Adipocyte (in vitro differentiated cells): ENCODE measurements around the gene ARHGDIB.
A peak's percentile ranks its signal among the peaks of the same experiment; 100 is the strongest.

Experiments used
- DNase-seq: peaks from one replicate; pipeline ENCODE4 v3.0.0-alpha.2; 2015; ENCODE audit warnings: low read depth
- H3K27me3 ChIP-seq: replicated peaks from 2 replicates; pipeline ENCODE4 v1.7.0; 2013; ENCODE audit warnings: mild to moderate bottlenecking, low read length, moderate library complexity; ENCODE audit not compliant: control insufficient read depth, insufficient read depth
- H3K36me3 ChIP-seq: 2 replicates; pipeline ENCODE4 v1.7.0; 2013; ENCODE audit warnings: low read length, mild to moderate bottlenecking, moderate library complexity; ENCODE audit not compliant: control insufficient read depth, insufficient read depth, severe bottlenecking
- H3K4me1 ChIP-seq: 2 replicates; pipeline ENCODE4 v1.7.0; 2013; ENCODE audit warnings: mild to moderate bottlenecking, low read length, moderate library complexity; ENCODE audit not compliant: control insufficient read depth, insufficient read depth
- H3K4me3 ChIP-seq: 2 replicates; pipeline ENCODE4 v1.7.0; 2013; ENCODE audit warnings: mild to moderate bottlenecking, low read length, moderate library complexity
- H3K9ac ChIP-seq: 2 replicates; pipeline ENCODE4 v1.7.0; 2013; ENCODE audit warnings: mild to moderate bottlenecking, low read length, moderate library complexity
- H3K9me3 ChIP-seq: 2 replicates; pipeline ENCODE4 v1.7.0; 2013; ENCODE audit warnings: mild to moderate bottlenecking, low read length, moderate library complexity; ENCODE audit not compliant: control insufficient read depth

ARHGDIB gene

GRCh38 chr12:14961466-14962152 is at the start of gene ARHGDIB:
TSS of gene ARHGDIB (minus strand) at chr12:14961601. CDS start at chr12:14950712, 10,889 bp downstream.
- Histone ChIP-seq H3K4me3 (peak within 1 kb of the TSS; percentile 66), H3K36me3 (no peaks in the 10 kb centered on the region), H3K9ac (peak within 1 kb of the TSS; percentile 28), H3K4me1 (peaks cover 10% of the 10 kb centered on the region), H3K9me3 (no peaks in the 10 kb centered on the region), H3K27me3 (no peaks in the 10 kb centered on the region)
- no peak for DNase-seq

- Histone ChIP-seq H3K36me3 (no peaks in the 10 kb centered on the region), H3K4me1 (no peaks in the 10 kb centered on the region), H3K4me3 (no peak overlapping the region), H3K27me3 (no peaks in the 10 kb centered on the region), H3K9ac (no peak overlapping the region), H3K9me3 (no peaks in the 10 kb centered on the region)
- DNase-seq, result no peak
Observed at GRCh38 chr12:15011162-15011561, 49.8 kb upstream of the ARHGDIB start.

- no peak for DNase-seq
- H3K4me1 ChIP-seq, result peaks cover 5% of the 10 kb centered on the region
- no peaks in the 10 kb centered on the region for H3K36me3 ChIP-seq
- no peaks in the 10 kb centered on the region for H3K9me3 ChIP-seq
- no peaks in the 10 kb centered on the region for H3K27me3 ChIP-seq
- no peak overlapping the region for H3K4me3 ChIP-seq
- H3K9ac ChIP-seq, result no peak overlapping the region
Observed at GRCh38 chr12:15007551-15007950, 46.1 kb upstream of the ARHGDIB start.

DNA sequence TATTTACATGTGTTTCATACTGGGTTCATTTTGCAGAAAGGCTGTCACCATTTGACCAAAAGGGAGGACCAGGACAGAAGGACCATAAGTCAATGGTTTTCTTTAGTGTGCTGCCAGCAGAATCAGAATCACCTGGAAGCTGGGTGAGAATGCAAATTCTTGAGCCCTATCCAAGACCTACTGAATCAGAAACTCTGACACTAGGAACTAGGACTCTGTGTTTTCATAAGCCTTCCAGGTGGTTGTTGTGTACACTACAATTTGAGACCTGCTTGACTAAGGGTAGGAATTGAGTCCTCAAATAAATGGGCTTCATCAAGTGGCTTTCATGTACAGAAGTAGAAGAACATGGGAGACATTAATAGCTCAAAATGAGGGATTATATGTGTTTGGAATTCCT is 43.7 kb upstream of the ARHGDIB start:
- Histone ChIP-seq H3K4me3 (no peak overlapping the region), H3K4me1 (peaks cover 24% of the 10 kb centered on the region), H3K36me3 (no peaks in the 10 kb centered on the region), H3K9me3 (no peaks in the 10 kb centered on the region), H3K27me3 (no peaks in the 10 kb centered on the region), H3K9ac (no peak overlapping the region)
- no peak for DNase-seq

DNA sequence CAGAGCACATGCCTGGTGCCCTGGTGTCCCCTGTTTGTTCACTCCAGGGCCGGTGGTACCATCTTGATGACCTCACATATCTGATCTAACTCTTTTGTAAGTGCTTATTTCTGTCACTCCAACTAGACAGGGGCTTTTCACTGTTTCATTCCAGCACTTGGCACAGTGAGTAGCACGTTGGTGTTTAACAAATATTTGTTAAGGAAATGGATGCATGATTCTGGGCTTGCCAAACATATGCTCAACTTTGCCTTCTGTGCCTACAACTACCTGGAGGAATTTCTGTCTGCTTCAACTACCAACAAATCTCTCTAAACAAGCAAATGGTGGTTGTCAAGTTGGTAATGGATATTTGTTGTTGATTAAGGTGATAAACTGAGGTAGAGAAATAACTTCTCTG is 43.0 kb upstream of the ARHGDIB start:
- no peaks in the 10 kb centered on the region for H3K27me3 ChIP-seq
- no peak overlapping the region for H3K9ac ChIP-seq
- no peak overlapping the region for H3K4me3 ChIP-seq
- peaks cover 26% of the 10 kb centered on the region for H3K4me1 ChIP-seq
- no peaks in the 10 kb centered on the region for H3K36me3 ChIP-seq
- no peaks in the 10 kb centered on the region for H3K9me3 ChIP-seq
- DNase-seq, result no peak

DNA sequence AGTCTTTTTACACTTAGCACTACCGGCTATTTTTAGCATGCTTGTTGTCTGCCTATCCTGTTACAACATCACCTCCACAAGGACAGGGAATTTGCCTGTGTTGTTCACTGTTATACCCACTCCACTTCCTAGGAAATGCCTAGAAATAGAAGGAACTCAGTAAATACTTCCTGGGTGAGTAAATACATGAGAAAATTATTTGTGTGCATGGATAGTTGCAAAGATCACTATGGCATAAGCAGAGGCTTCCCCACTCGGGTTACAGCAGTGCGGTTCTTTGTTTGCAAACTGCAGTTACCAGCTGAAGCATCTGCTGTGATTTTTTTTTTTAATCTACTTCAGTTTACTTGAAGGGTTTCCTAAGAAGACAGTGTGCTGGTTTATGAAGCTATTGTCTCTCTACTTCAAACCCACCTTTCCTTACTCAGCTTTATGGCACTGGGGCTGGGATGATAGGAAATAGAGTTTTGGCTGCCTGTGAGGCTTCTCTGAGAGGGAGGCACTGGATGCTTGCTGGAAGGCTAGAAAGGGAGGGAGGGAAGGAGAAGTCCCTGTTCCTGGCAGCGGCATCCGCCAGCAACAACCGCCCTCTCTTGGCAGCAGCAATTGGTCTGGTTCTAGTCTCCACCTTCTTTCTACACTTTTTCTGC is 40.5 kb upstream of the ARHGDIB start:
- H3K27me3 ChIP-seq, result no peaks in the 10 kb centered on the region
- H3K4me3 ChIP-seq, result peak overlapping the region; percentile 57
- peak overlapping the region; percentile 22 for H3K9ac ChIP-seq
- peaks cover 28% of the 10 kb centered on the region for H3K4me1 ChIP-seq
- H3K36me3 ChIP-seq, result no peaks in the 10 kb centered on the region
- H3K9me3 ChIP-seq, result no peaks in the 10 kb centered on the region
- DNase-seq, result peak; percentile 9

GRCh38 chr12:15000575-15000974 is 39.2 kb upstream of the ARHGDIB start:
- Histone ChIP-seq H3K36me3 (no peaks in the 10 kb centered on the region), H3K4me1 (peaks cover 29% of the 10 kb centered on the region), H3K9ac (no peak overlapping the region), H3K9me3 (no peaks in the 10 kb centered on the region), H3K4me3 (no peak overlapping the region), H3K27me3 (no peaks in the 10 kb centered on the region)
- no peak for DNase-seq

GRCh38 chr12:14999695-15000365 is 38.4 kb upstream of the ARHGDIB start:
- H3K36me3 ChIP-seq, result no peaks in the 10 kb centered on the region
- no peaks in the 10 kb centered on the region for H3K9me3 ChIP-seq
- H3K9ac ChIP-seq, result no peak overlapping the region
- no peaks in the 10 kb centered on the region for H3K27me3 ChIP-seq
- peaks cover 30% of the 10 kb centered on the region for H3K4me1 ChIP-seq
- no peak for DNase-seq
- H3K4me3 ChIP-seq, result no peak overlapping the region

- no peak for DNase-seq
- Histone ChIP-seq H3K9me3 (no peaks in the 10 kb centered on the region), H3K9ac (no peak overlapping the region), H3K27me3 (no peaks in the 10 kb centered on the region), H3K4me1 (peaks cover 35% of the 10 kb centered on the region), H3K36me3 (no peaks in the 10 kb centered on the region), H3K4me3 (no peak overlapping the region)
Observed at GRCh38 chr12:14999021-14999694, 37.8 kb upstream of the ARHGDIB start.

GRCh38 chr12:14997998-14998397 is 36.6 kb upstream of the ARHGDIB start:
- Histone ChIP-seq H3K4me1 (peaks cover 42% of the 10 kb centered on the region), H3K27me3 (no peaks in the 10 kb centered on the region), H3K36me3 (no peaks in the 10 kb centered on the region), H3K9ac (no peak overlapping the region), H3K4me3 (no peak overlapping the region), H3K9me3 (no peaks in the 10 kb centered on the region)
- no peak for DNase-seq
